OCI-LY7 (cell line): Measurements from ENCODE around the gene BMP5.

ENCODE experiments used
- CTCF ChIP-seq: fragments of 200-600 bp; sonication (generic); conservative IDR thresholded peaks from 2 replicates; pipeline ENCODE4 v1.5.1; 2014; ENCODE audit warnings: mild to moderate bottlenecking, antibody characterized with exemption, low read length, moderate library complexity, mixed read lengths
- EZH2phosphoT487 ChIP-seq: fragments of 200-600 bp; sonication (generic); IDR thresholded peaks from 2 replicates; pipeline ENCODE4 v1.6.1; 2018; ENCODE audit warnings: low read depth, borderline replicate concordance, mild to moderate bottlenecking, mixed run types, antibody characterized with exemption, low read length, moderate library complexity, mixed read lengths

GRCh38 chr6:55748880-55749279 lies 126.5 kb downstream of the BMP5 start:
- no peak for TF ChIP-seq EZH2phosphoT487
- no peak for TF ChIP-seq CTCF
